K562 (cell line): ENCODE results near the gene ZNF672. TPM values are rescaled to one million over a fixed set of nuclear protein-coding genes. Genes with fewer than 3 reads are reported as not detected.

Source experiments
- CBFA2T3 ChIP-seq: fragments of 450-650 bp; IDR thresholded peaks from 2 replicates; pipeline ENCODE4 v1.6.1; 2017
- CXXC5 ChIP-seq: fragments of 250-450 bp; sonication (Bioruptor Pico); IDR thresholded peaks from 2 replicates; pipeline ENCODE4 v1.8.0; 2022; ENCODE audit warnings: inconsistent platforms, mild to moderate bottlenecking, moderate library complexity
- FOXA1 ChIP-seq: fragments of 450-650 bp; IDR thresholded peaks from 2 replicates; pipeline ENCODE4 v1.6.1; 2016; ENCODE audit warnings: mild to moderate bottlenecking, borderline replicate concordance
- HNRNPK ChIP-seq: fragments of 200-400 bp; formaldehyde crosslinking; IDR thresholded peaks from one replicate; pipeline ENCODE4 v1.6.1; 2018; ENCODE audit warnings: mild to moderate bottlenecking, low read depth, low read length; ENCODE audit not compliant: poor library complexity, severe bottlenecking
- KHSRP ChIP-seq: fragments of 450-650 bp; IDR thresholded peaks from 2 replicates; pipeline ENCODE4 v1.6.1; 2017
- NCOA6 ChIP-seq: fragments of 450-650 bp; IDR thresholded peaks from 2 replicates; pipeline ENCODE4 v1.6.1; 2017; ENCODE audit warnings: mild to moderate bottlenecking
- NFYB ChIP-seq: IDR thresholded peaks from 2 replicates; pipeline ENCODE4 v1.6.1; 2011; ENCODE audit warnings: mild to moderate bottlenecking, moderate library complexity; ENCODE audit not compliant: insufficient read length; ENCODE audit errors: extremely low read depth
- NR1H2 ChIP-seq: sonication (generic); formaldehyde crosslinking; IDR thresholded peaks from 2 replicates; pipeline ENCODE4 v1.4.0; 2020; ENCODE audit warnings: mild to moderate bottlenecking, missing genetic modification reagents
- OTX1 ChIP-seq: fragments of 450-650 bp; formaldehyde crosslinking; IDR thresholded peaks from 2 replicates; pipeline ENCODE4 v1.4.0; 2022; ENCODE audit warnings: mild to moderate bottlenecking
- PREB ChIP-seq: sonication (generic); formaldehyde crosslinking; IDR thresholded peaks from 2 replicates; pipeline ENCODE4 v1.8.1; 2023; ENCODE audit warnings: mild to moderate bottlenecking, missing genetic modification reagents
- RAD21 ChIP-seq, 2 experiments: fragments of 250-450 bp in 1 of 2; fragments of 450-650 bp in 1 of 2; sonication (Bioruptor Pico) in 1 of 2; formaldehyde crosslinking in 1 of 2; IDR thresholded peaks in 1 of 2; conservative IDR thresholded peaks in 1 of 2; 2 replicates each; pipeline versions ENCODE4 v1.4.0 to v1.8.0; 2020 to 2022; ENCODE audit warnings: mild to moderate bottlenecking in 2 of 2, moderate library complexity in 1 of 2
- RB1 ChIP-seq: fragments of 450-650 bp; IDR thresholded peaks from 2 replicates; pipeline ENCODE4 v1.6.1; 2017; ENCODE audit warnings: low read depth, mild to moderate bottlenecking
- RBM14 ChIP-seq: fragments of 200-400 bp; formaldehyde crosslinking; IDR thresholded peaks from 2 replicates; pipeline ENCODE4 v1.6.1; 2018; ENCODE audit warnings: low read depth, mild to moderate bottlenecking, low read length, moderate library complexity, borderline replicate concordance; ENCODE audit not compliant: insufficient read depth
- RBM22 ChIP-seq: fragments of 200-400 bp; formaldehyde crosslinking; IDR thresholded peaks from 2 replicates; pipeline ENCODE4 v1.6.1; 2018; ENCODE audit warnings: low read length, low read depth; ENCODE audit not compliant: poor library complexity, severe bottlenecking
- RREB1 ChIP-seq: fragments of 250-450 bp; sonication (Bioruptor Pico); IDR thresholded peaks from 2 replicates; pipeline ENCODE4 v1.4.0; 2020
- SIN3B ChIP-seq: fragments of 450-650 bp; IDR thresholded peaks from 2 replicates; pipeline ENCODE4 v1.6.1; 2017; ENCODE audit warnings: low read depth, mild to moderate bottlenecking, moderate library complexity
- ZBTB33 ChIP-seq: sonication (generic); formaldehyde crosslinking; IDR thresholded peaks from 2 replicates; pipeline ENCODE4 v1.8.1; 2023; ENCODE audit warnings: mild to moderate bottlenecking, missing genetic modification reagents
- ZNF277 ChIP-seq: fragments of 250-450 bp; sonication (Bioruptor Pico); IDR thresholded peaks from 2 replicates; pipeline ENCODE4 v1.8.0; 2022; ENCODE audit warnings: inconsistent platforms, mild to moderate bottlenecking, moderate library complexity, borderline replicate concordance
- ZNF830 ChIP-seq: fragments of 250-450 bp; sonication (Bioruptor Pico); IDR thresholded peaks from 2 replicates; pipeline ENCODE4 v1.5.0; 2021; ENCODE audit warnings: mild to moderate bottlenecking
- polyA plus RNA-seq, 8 experiments: library from polyadenylated mRNA; depleted of rRNA in 4 of 8; stranded (reverse) in 5 of 8; unstranded in 3 of 8; fragments of >200 nt; fragmentation: Nextera tagmentation in 2 of 8; fragmentation: Illumina TruSeq in 1 of 8; extraction: Ambion mirVana in 2 of 8; extraction: Trizol in 1 of 8; gene quantifications; 2 replicates each; pipeline versions ENCODE4 v1.2.1 to v1.2.3, GENCODE V29; 2011 to 2014; ENCODE audit warnings: inconsistent platforms in 1 of 8, missing spikeins in 1 of 8
- total RNA-seq, 7 experiments: library from RNA; depleted of rRNA in 6 of 7; stranded (reverse); fragments of >200 nt in 6 of 7; fragmentation: Illumina TruSeq in 2 of 7; extraction: Trizol in 2 of 7; gene quantifications; 2 replicates each; pipeline versions ENCODE4 v1.2.1 to v1.2.3, GENCODE V29; 2011 to 2021; ENCODE audit warnings: low replicate concordance in 1 of 7

Gene ZNF672
- total and polyA plus RNA-seq, 9 of the 15 experiments (the other 6 are each of a cell fraction or from before 2014, with no cell fraction given), result 1.9 to 57.9 (median 24.1) TPM

- TF ChIP-seq RBM14, result no peak
- no peak for TF ChIP-seq NFYB
- no peak for TF ChIP-seq RBM22
- no peak for TF ChIP-seq PREB (CRISPR knock-in tag)
- TF ChIP-seq ZNF830 (CRISPR knock-in tag), result no peak
- TF ChIP-seq RB1, result peak; percentile 43; the same call in 1 of the 2 replicates
- TF ChIP-seq ZBTB33 (CRISPR knock-in tag), result peak; percentile 88
- TF ChIP-seq HNRNPK, result no peak
- peak; percentile 55 for TF ChIP-seq CXXC5 (CRISPR knock-in tag)
- no peak for TF ChIP-seq CBFA2T3
- no peak for TF ChIP-seq KHSRP
- TF ChIP-seq RAD21 (CRISPR knock-in tag; conservative IDR thresholded peaks at IDR 0.05 in 1 of 2, IDR thresholded peaks at IDR 0.05 in 1 of 2), result peak; percentile 96 to 98
- no peak for TF ChIP-seq NCOA6
- TF ChIP-seq NR1H2 (CRISPR knock-in tag), result no peak
- TF ChIP-seq FOXA1, result no peak
- no peak for TF ChIP-seq ZNF277
- no peak for TF ChIP-seq RREB1 (CRISPR knock-in tag)
- no peak for TF ChIP-seq SIN3B
- no peak for TF ChIP-seq OTX1
Measured at GRCh38 chr1:248807067-248807737, 30.8 kb upstream of the ZNF672 start (continued).
